Motor neuron (in vitro differentiated cells): Measurements from ENCODE around the gene SFXN3. TPM values are rescaled to one million over a fixed set of nuclear protein-coding genes. Genes with fewer than 3 reads are reported as not detected.

Experiments
- ATAC-seq, 8 experiments: fragments of 200-7000 bp; cut with Tn5 transposase; replicated peaks in 6 of 8; 2 replicates each; pipeline ENCODE4 v1.8.0; 2021; ENCODE audit warnings: mild to moderate bottlenecking in 8 of 8, moderate library complexity in 8 of 8
- H3K27ac ChIP-seq, 2 donors: fragments of 250-450 bp; sonication (Bioruptor Pico); 2 replicates each; pipeline ENCODE4 v1.9.0; 2021; ENCODE audit warnings: antibody characterized with exemption in 2 of 2, mild to moderate bottlenecking in 2 of 2, moderate library complexity in 1 of 2
- H3K4me1 ChIP-seq, 2 donors: fragments of 250-450 bp; sonication (Bioruptor Pico); replicated peaks in 1 of 2; 2 replicates each; pipeline ENCODE4 v1.6.1; 2021; ENCODE audit warnings: antibody characterized with exemption in 2 of 2, mild to moderate bottlenecking in 2 of 2, moderate library complexity in 1 of 2
- H3K4me3 ChIP-seq, 5 donors: fragments of 250-450 bp; sonication (Bioruptor Pico); 2 replicates each; pipeline ENCODE4 v1.9.0; 2021; ENCODE audit warnings: antibody characterized with exemption in 5 of 5, mild to moderate bottlenecking in 5 of 5, moderate library complexity in 4 of 5
- WGBS, 10 experiments: fragments of 450-650 bp; shearing (Covaris generic); methylation state at CpG; one replicate each; pipeline ENCODE4 v1.0.0; 2022; 5-methylcytosine and 5-hydroxymethylcytosine counted together
- in situ Hi-C, 9 experiments: fragments of 400-800 bp; cut with MboI; loops; one replicate each; pipeline ENCODE4 v1.15.0; 2021; ENCODE audit warnings: low sequenced_read_pairs in 9 of 9, low pct_unique_long_range_greater_than_20kb in 2 of 9; ENCODE audit not compliant: unreplicated experiment in 9 of 9
- total RNA-seq, 8 experiments: library from RNA; unstranded; fragments of 300-600 nt; gene quantifications; 2 replicates each; pipeline versions ENCODE4 v1.2.3 to v1.2.4, GENCODE V29; 2022

The SFXN3 gene
- total RNA-seq, 8 experiments from 2014 or later, result 12.9 to 54.6 (median 26.1) TPM

DNA sequence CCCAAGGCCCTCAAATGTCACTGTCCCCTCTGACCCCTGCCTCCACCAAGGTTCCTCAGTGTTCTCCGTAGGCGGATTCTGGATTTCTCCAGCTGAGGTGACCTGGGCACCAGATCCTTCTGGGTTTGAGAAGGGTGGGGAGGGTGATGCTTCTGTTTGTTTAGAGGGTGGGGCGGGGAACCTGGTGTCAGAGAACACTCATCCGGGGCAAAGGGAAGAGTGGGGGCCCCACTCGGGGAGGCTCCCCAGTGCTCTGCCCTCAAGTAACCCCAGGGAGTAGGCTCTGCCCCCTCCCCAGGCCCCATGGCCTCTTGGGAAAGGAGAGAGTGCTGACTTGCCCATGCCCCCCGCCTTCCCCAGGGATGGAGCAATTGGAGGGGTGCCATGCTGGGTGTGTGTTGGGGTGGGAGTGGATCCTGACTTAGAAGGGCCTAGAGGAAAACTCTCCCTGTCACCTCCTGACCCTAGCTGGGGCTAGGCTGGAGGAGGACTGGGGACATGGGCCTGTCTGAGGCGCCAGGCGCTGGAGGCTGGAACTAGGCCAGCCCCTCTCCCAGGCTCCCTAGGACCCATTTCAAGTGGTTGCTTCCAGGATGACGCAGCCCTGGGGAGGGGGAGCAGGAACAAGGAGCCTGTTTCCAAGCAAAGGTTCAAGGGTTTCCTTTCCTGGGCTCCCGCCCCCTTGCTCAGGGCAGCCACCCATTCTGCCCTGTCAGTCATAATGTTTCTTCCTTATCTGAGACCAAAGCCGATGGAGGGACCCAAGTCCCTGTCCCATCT is 58.7 kb downstream of the SFXN3 start:
- peak in 2 of 8 experiments; percentile 16 to 28 for ATAC-seq
- in situ Hi-C loops, result no loop called here
- H3K4me1 ChIP-seq, result peaks cover 9 to 17% of the 10 kb centered on the region in 2 donors
- WGBS, 10 experiments, result 40 to 100% (median 82%) methylated on average over 1 to 2 of the region's 11 CpGs; no CpG with 5 or more reads in 4 of the 10 experiments
- no peak overlapping the region for H3K4me3 ChIP-seq
- H3K27ac ChIP-seq, result no peak overlapping the region

DNA sequence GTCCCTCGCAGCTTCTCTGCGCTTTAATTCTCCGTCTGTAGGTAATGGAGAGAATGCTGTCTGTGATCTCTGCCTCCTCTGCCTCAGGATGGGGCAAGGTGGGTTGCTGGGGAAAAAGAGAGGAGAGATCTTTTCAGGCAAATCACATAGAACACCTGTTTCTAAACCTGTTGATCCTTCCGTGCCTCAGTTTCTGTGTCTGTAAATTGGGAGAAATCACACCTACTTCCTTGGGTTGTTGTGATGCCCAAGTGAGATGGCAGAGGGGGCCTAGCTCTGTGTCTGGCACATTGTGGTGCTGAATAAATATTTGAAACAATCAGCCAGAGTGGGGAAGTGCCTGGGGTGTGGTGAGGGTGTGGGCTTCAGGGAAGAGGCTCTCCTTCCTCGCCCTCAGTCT is 59.6 kb downstream of the SFXN3 start:
- H3K4me3 ChIP-seq, result no peak overlapping the region
- no peak for ATAC-seq
- 40 to 100% (median 91%) methylated on average over 1 to 5 of the region's 5 CpGs; no CpG with 5 or more reads in 3 of the 10 experiments for WGBS, 10 experiments
- peaks cover 17 to 26% of the 10 kb centered on the region in 2 donors for H3K4me1 ChIP-seq
- in situ Hi-C loops, result no loop called here
- H3K27ac ChIP-seq, result no peak overlapping the region

Other genes with a start within 250 kb of the SFXN3 start
- 10 to 100 TPM; 18.9 to 42.7 (median 31.5) TPM for gene SLF2, start 118.3 kb upstream of the SFXN3 start, total RNA-seq
- gene SEMA4G, start 61.7 kb upstream of the SFXN3 start, total RNA-seq, result 10 to 100 TPM in 5 of 8 experiments, 1 to 10 TPM in 3; 3.2 to 17.0 (median 10.1) TPM
- 100 to 1,000 TPM in 1 of 8 experiments, 10 to 100 TPM in 7; 57.8 to 101 (median 71.6) TPM for gene MRPL43, start 43.7 kb upstream of the SFXN3 start, total RNA-seq
- gene TWNK, start 43.7 kb upstream of the SFXN3 start, total RNA-seq, result 10 to 100 TPM in 4 of 8 experiments, 1 to 10 TPM in 4; 5.7 to 31.3 (median 10.5) TPM
- gene LZTS2, start 31.4 kb upstream of the SFXN3 start, total RNA-seq, result 10 to 100 TPM; 24.4 to 59.7 (median 48.2) TPM
- 1 to 10 TPM in 6 of 8 experiments, under 1 TPM in 2; 0.27 to 9.6 (median 3.5) TPM for gene PDZD7, start 105 bp upstream of the SFXN3 start, total RNA-seq
- gene KAZALD1, start 30.8 kb downstream of the SFXN3 start, total RNA-seq, result 10 to 100 TPM in 3 of 8 experiments, 1 to 10 TPM in 5; 1.1 to 47.5 (median 2.6) TPM
- gene TLX1, start 100.1 kb downstream of the SFXN3 start, total RNA-seq, result under 1 TPM in 5 of 8 experiments, not detected in 3; 0.05 to 0.66 (median 0.45) TPM
- gene LBX1, start 198.2 kb downstream of the SFXN3 start, total RNA-seq, result 10 to 100 TPM in 3 of 8 experiments, 1 to 10 TPM in 3, under 1 TPM in 2; 0.29 to 58.6 (median 1.8) TPM